Body of pancreas (tissue), 4 donors: ENCODE measurements around the gene PKD2L2. TPM values are rescaled to one million over a fixed set of nuclear protein-coding genes. Genes with fewer than 3 reads are reported as not detected.

Experiments used
- ATAC-seq: fragments of 150-250 bp; one replicate; pipeline ENCODE4 v1.9.1; 2016
- DNase-seq, 4 donors: peaks; one replicate each; pipeline ENCODE4 v3.0.0-alpha.2; 2019
- H3K27ac ChIP-seq, 4 donors: fragments of 200-600 bp; sonication (generic); 1 replicate in 3 of 4; 2 replicates in 1 of 4; pipeline versions ENCODE4 v1.5.1 to v1.6.1; 2016 to 2019; ENCODE audit warnings: mild to moderate bottlenecking in 1 of 4, mixed read lengths in 1 of 4, moderate library complexity in 1 of 4
- H3K27me3 ChIP-seq, 2 donors: fragments of 200-600 bp; sonication (generic); one replicate each; pipeline ENCODE4 v1.6.0; 2016; ENCODE audit warnings: mild to moderate bottlenecking in 1 of 2
- H3K36me3 ChIP-seq, 2 donors: fragments of 200-600 bp; sonication (generic); replicated peaks in 1 of 2; 2 replicates each; pipeline ENCODE4 v1.5.1; 2016; ENCODE audit warnings: low read depth in 2 of 2; ENCODE audit not compliant: insufficient read depth in 1 of 2
- H3K4me1 ChIP-seq: fragments of 200-600 bp; sonication (generic); one replicate; pipeline ENCODE4 v1.6.0; 2016
- H3K4me3 ChIP-seq, 2 donors: fragments of 200-600 bp; sonication (generic); 1 replicate in 1 of 2; 2 replicates in 1 of 2; pipeline ENCODE4 v1.5.1; 2016 to 2019
- H3K9me3 ChIP-seq, 3 donors: fragments of 200-600 bp; sonication (generic); 1 replicate in 2 of 3; 2 replicates in 1 of 3; pipeline ENCODE4 v1.5.1; 2016
- CTCF ChIP-seq, 7 experiments: fragments of 450-650 bp in 4 of 7; fragments of 200-600 bp in 3 of 7; sonication (generic) in 3 of 7; IDR thresholded peaks; one replicate each; pipeline ENCODE4 v1.5.1; 2016 to 2019; ENCODE audit warnings: antibody characterized with exemption in 7 of 7
- POLR2A ChIP-seq, 3 donors: fragments of 450-650 bp; IDR thresholded peaks; one replicate each; pipeline ENCODE4 v1.6.1; 2016; ENCODE audit warnings: antibody characterized with exemption in 3 of 3, mild to moderate bottlenecking in 2 of 3
- WGBS, 2 donors: methylation state at CpG; one replicate each; pipeline ENCODE4 v1.1.5; 2017; 5-methylcytosine and 5-hydroxymethylcytosine counted together
- intact Hi-C: fragments of 100-400 bp; cut with DNase I; formaldehyde crosslinking; loops from one replicate; pipeline ENCODE4 v1.15.1; 2023
- total RNA-seq, 2 donors: library from RNA; depleted of rRNA; stranded (reverse); fragments of >200 nt; gene quantifications; one replicate each; pipeline ENCODE4 v1.1.0, GENCODE V29; 2016

PKD2L2 gene
- total RNA-seq, 2 donors from 2014 or later: not detected

- H3K36me3 ChIP-seq: peaks cover 8 to 14% of the 10 kb centered on the region in 2 donors
- 90 to 94% methylated on average over 1 of the region's 1 CpG for WGBS, 2 donors
- ATAC-seq: no peak
These were observed 56.6 kb downstream of the PKD2L2 start for GRCh38 chr5:137945825-137946224.

GRCh38 chr5:137954131-137954879 lies 65.0 kb downstream of the PKD2L2 start:
- intact Hi-C loops: no loop called here

More at GRCh38 chr5:137945825-137946224, 56.6 kb downstream of the PKD2L2 start:
- Histone ChIP-seq H3K9me3 (no peaks in the 10 kb centered on the region), H3K27ac (no peak overlapping the region), H3K4me1 (no peaks in the 10 kb centered on the region), H3K27me3 (no peaks in the 10 kb centered on the region), H3K4me3 (no peak overlapping the region)
- no peak for DNase-seq
- TF ChIP-seq CTCF (IDR thresholded peaks at IDR 0.05) (no peak), POLR2A (IDR thresholded peaks at IDR 0.05) (no peak)
- intact Hi-C loops: no loop called here

GRCh38 chr5:137957948-137958347 lies 68.7 kb downstream of the PKD2L2 start:
- Histone ChIP-seq H3K27me3 (no peaks in the 10 kb centered on the region), H3K4me3 (no peak overlapping the region), H3K27ac (no peak overlapping the region), H3K9me3 (no peaks in the 10 kb centered on the region), H3K4me1 (no peaks in the 10 kb centered on the region), H3K36me3 (peaks cover 0 to 6% of the 10 kb centered on the region in 2 donors)
- no peak for ATAC-seq
- DNase-seq: no peak
- intact Hi-C loops: no loop called here
- whole genome bisulfite sequencing, 2 donors: 50 to 68% methylated on average over 1 of the region's 1 CpG
- TF ChIP-seq CTCF (IDR thresholded peaks at IDR 0.05): no peak
- no peak for TF ChIP-seq POLR2A (IDR thresholded peaks at IDR 0.05)

More at GRCh38 chr5:137954131-137954879, 65.0 kb downstream of the PKD2L2 start:
- Histone ChIP-seq H3K27me3 (no peaks in the 10 kb centered on the region), H3K27ac (no peak overlapping the region), H3K4me3 (no peak overlapping the region), H3K4me1 (no peaks in the 10 kb centered on the region), H3K36me3 (peaks cover 0 to under 1% of the 10 kb centered on the region in 2 donors), H3K9me3 (no peaks in the 10 kb centered on the region)
- ATAC-seq (peak; percentile 50), DNase-seq (peak in 1 of 4 donors; percentile 16)
- TF ChIP-seq CTCF (IDR thresholded peaks at IDR 0.05) (no peak), POLR2A (IDR thresholded peaks at IDR 0.05) (no peak)
- WGBS, 2 donors: 79 to 82% methylated on average over 9 of the region's 9 CpGs

- no peak for TF ChIP-seq CTCF (IDR thresholded peaks at IDR 0.05)
- TF ChIP-seq POLR2A (IDR thresholded peaks at IDR 0.05): no peak
- intact Hi-C loops: no loop called here
- peaks cover 0 to 6% of the 10 kb centered on the region in 2 donors for H3K36me3 ChIP-seq
These were observed 70.2 kb downstream of the PKD2L2 start for GRCh38 chr5:137959488-137959887.

GRCh38 chr5:137960141-137960540 lies 70.9 kb downstream of the PKD2L2 start:
- TF ChIP-seq CTCF (IDR thresholded peaks at IDR 0.05): no peak
- H3K9me3 ChIP-seq: no peaks in the 10 kb centered on the region
- no peak overlapping the region for H3K27ac ChIP-seq
- no peak for DNase-seq
- no peak overlapping the region for H3K4me3 ChIP-seq
- intact Hi-C loops: no loop called here
- ATAC-seq: no peak
- H3K4me1 ChIP-seq: no peaks in the 10 kb centered on the region
- H3K36me3 ChIP-seq: peaks cover 0 to 6% of the 10 kb centered on the region in 2 donors
- WGBS, 2 donors: 64 to 66% methylated on average over 2 of the region's 2 CpGs
- H3K27me3 ChIP-seq: no peaks in the 10 kb centered on the region

More at GRCh38 chr5:137959488-137959887, 70.2 kb downstream of the PKD2L2 start:
- Histone ChIP-seq H3K27me3 (no peaks in the 10 kb centered on the region), H3K9me3 (no peaks in the 10 kb centered on the region), H3K4me1 (no peaks in the 10 kb centered on the region), H3K27ac (no peak overlapping the region), H3K4me3 (no peak overlapping the region)
- DNase-seq (no peak), ATAC-seq (no peak)
- WGBS, 2 donors: 80 to 82% methylated on average over 4 of the region's 4 CpGs
